Measurements from ENCODE around the gene PLA1A.

Gene PLA1A

GRCh38 chr3:119658994-119659393 lies 61.3 kb downstream of the PLA1A start:
- CTCF ChIA-PET = no interaction called here
- no peak for TF ChIP-seq CTCF (conservative IDR thresholded peaks at IDR 0.05; ENCODE audit: low read depth)
- no peak for DNase-seq (ENCODE audit: low spot score)
- POLR2A ChIA-PET (ENCODE audit: low non-redundant PET) = no interaction called here
- H3K27ac ChIP-seq = no peak overlapping the region

GRCh38 chr3:119659606-119660291 lies 62.1 kb downstream of the PLA1A start:
- no peak for DNase-seq (ENCODE audit: low spot score)
- no peak overlapping the region for H3K27ac ChIP-seq
- ChIA-PET POLR2A (ENCODE audit: low non-redundant PET) (no interaction called here), CTCF (interaction anchor here (0.6 kb wide), 1 partner anchor 17 kb away, joined by 3 read pairs; no protein-coding TSS in a partner anchor)
- no peak for TF ChIP-seq CTCF (conservative IDR thresholded peaks at IDR 0.05; ENCODE audit: low read depth)

GRCh38 chr3:119660474-119661440 lies 63.1 kb downstream of the PLA1A start, which contains the start of gene POPDC2:
Gene POPDC2, minus strand, starts transcription at chr3:119660589. Its CDS starts 166 bp downstream, at chr3:119660423.
- TF ChIP-seq CTCF (conservative IDR thresholded peaks at IDR 0.05; ENCODE audit: low read depth) = no peak
- CTCF ChIA-PET = interaction anchor here (0.6 kb wide), 1 partner anchor 280 kb away, joined by 3 read pairs; no protein-coding TSS in a partner anchor
- POLR2A ChIA-PET (ENCODE audit: low non-redundant PET) = interaction anchor here (0.6 kb wide), 1 partner anchor 68 kb away, joined by 4 read pairs; no protein-coding TSS in a partner anchor
- no peak for DNase-seq (ENCODE audit: low spot score)
- H3K27ac ChIP-seq = no peak within 1 kb of the TSS

GRCh38 chr3:119662604-119663373 lies 65.1 kb downstream of the PLA1A start:
- H3K27ac ChIP-seq = no peak overlapping the region
- no peak for TF ChIP-seq CTCF (conservative IDR thresholded peaks at IDR 0.05; ENCODE audit: low read depth)
- no peak for DNase-seq (ENCODE audit: low spot score)
- POLR2A ChIA-PET (ENCODE audit: low non-redundant PET) = no interaction called here
- CTCF ChIA-PET = no interaction called here

- no peak for DNase-seq (ENCODE audit: low spot score)
- H3K27ac ChIP-seq = no peak overlapping the region
- CTCF ChIA-PET = no interaction called here
Observed at GRCh38 chr3:119663885-119664284, 66.2 kb downstream of the PLA1A start.

More at GRCh38 chr3:119663885-119664284, 66.2 kb downstream of the PLA1A start:
- no peak for TF ChIP-seq CTCF (conservative IDR thresholded peaks at IDR 0.05; ENCODE audit: low read depth)
- POLR2A ChIA-PET (ENCODE audit: low non-redundant PET) = no interaction called here
